Osteoblast (primary cell): ENCODE results near the gene NR3C2. TPM values are rescaled to one million over a fixed set of nuclear protein-coding genes. Genes with fewer than 3 reads are reported as not detected.

ENCODE experiments used
- DNase-seq: peaks from one replicate; pipeline ENCODE4 v3.0.0; 2011; ENCODE audit warnings: low spot score, mixed read lengths; ENCODE audit not compliant: insufficient read length; ENCODE audit errors: missing footprints
- H2AFZ ChIP-seq: 2 replicates; pipeline ENCODE4 v1.6.0; 2011; ENCODE audit warnings: mild to moderate bottlenecking, low read length
- H3K27ac ChIP-seq: 2 replicates; pipeline ENCODE4 v1.5.1; 2011; ENCODE audit warnings: mild to moderate bottlenecking, low read depth, low read length, moderate library complexity
- H3K27me3 ChIP-seq: 2 replicates; pipeline ENCODE4 v1.6.0; 2012; ENCODE audit warnings: mild to moderate bottlenecking, control low read depth, inconsistent platforms, low read length, moderate library complexity; ENCODE audit not compliant: insufficient read depth
- H3K36me3 ChIP-seq: 2 replicates; pipeline ENCODE4 v1.5.1; 2011; ENCODE audit warnings: mild to moderate bottlenecking, low read length, control low read depth, moderate library complexity; ENCODE audit not compliant: insufficient read depth
- H3K4me1 ChIP-seq: 2 replicates; pipeline ENCODE4 v1.5.1; 2011; ENCODE audit warnings: mild to moderate bottlenecking, low read length, control low read depth, moderate library complexity; ENCODE audit not compliant: insufficient read depth
- H3K4me2 ChIP-seq: 2 replicates; pipeline ENCODE4 v1.6.0; 2011; ENCODE audit warnings: mild to moderate bottlenecking, low read length; ENCODE audit not compliant: insufficient read depth
- H3K4me3 ChIP-seq: fragments of 200-600 bp; sonication (generic); 3 replicates; pipeline ENCODE4 v1.5.1; 2012; ENCODE audit warnings: mild to moderate bottlenecking, low read length, inconsistent platforms; ENCODE audit not compliant: insufficient read depth
- H3K79me2 ChIP-seq: 2 replicates; pipeline ENCODE4 v1.6.0; 2012; ENCODE audit warnings: mild to moderate bottlenecking, low read length, control low read depth, inconsistent platforms; ENCODE audit not compliant: insufficient read depth
- H3K9me3 ChIP-seq: 2 replicates; pipeline ENCODE4 v1.5.1; 2011; ENCODE audit warnings: low read depth, low read length, control low read depth
- H4K20me1 ChIP-seq: 2 replicates; pipeline ENCODE4 v1.6.0; 2012; ENCODE audit warnings: mild to moderate bottlenecking, low read length, control low read depth; ENCODE audit not compliant: insufficient read depth
- CTCF ChIP-seq: IDR thresholded peaks from 2 replicates; pipeline ENCODE4 v1.5.1; 2011; ENCODE audit warnings: mild to moderate bottlenecking, low read depth, low read length, moderate library complexity; ENCODE audit errors: extremely low read depth
- total RNA-seq: library from RNA; depleted of rRNA; stranded (reverse); fragments of >200 nt; gene quantifications from 2 replicates; pipeline ENCODE4 v1.2.3, GENCODE V29; 2012

NR3C2 gene
- total RNA-seq, 1 donor = 0.72 TPM

GRCh38 chr4:148445071-148445859 lies 3.1 kb upstream of the NR3C2 start:
- no peaks in the 10 kb centered on the region for H4K20me1 ChIP-seq
- H3K4me3 ChIP-seq = peak overlapping the region; percentile 82
- no peaks in the 10 kb centered on the region for H3K79me2 ChIP-seq
- DNase-seq = peak; percentile 79
- TF ChIP-seq CTCF = no peak
- H3K4me1 ChIP-seq = peaks cover 13% of the 10 kb centered on the region
- H3K27ac ChIP-seq = no peak overlapping the region
- no peaks in the 10 kb centered on the region for H3K36me3 ChIP-seq
- H3K4me2 ChIP-seq = peak overlapping the region; percentile 98
- peaks cover 65% of the 10 kb centered on the region for H3K27me3 ChIP-seq
- no peaks in the 10 kb centered on the region for H3K9me3 ChIP-seq
- H2AFZ ChIP-seq = peak overlapping the region; percentile 59

GRCh38 chr4:148444296-148445070 lies 2.3 kb upstream of the NR3C2 start:
- H3K4me3 ChIP-seq = peak overlapping the region; percentile 82
- no peaks in the 10 kb centered on the region for H4K20me1 ChIP-seq
- peak overlapping the region; percentile 98 for H3K4me2 ChIP-seq
- H3K9me3 ChIP-seq = no peaks in the 10 kb centered on the region
- H3K27ac ChIP-seq = no peak overlapping the region
- no peak overlapping the region for H2AFZ ChIP-seq
- H3K4me1 ChIP-seq = peaks cover 13% of the 10 kb centered on the region
- no peaks in the 10 kb centered on the region for H3K36me3 ChIP-seq
- DNase-seq = peak; percentile 79
- H3K79me2 ChIP-seq = no peaks in the 10 kb centered on the region
- TF ChIP-seq CTCF = no peak
- peaks cover 67% of the 10 kb centered on the region for H3K27me3 ChIP-seq

GRCh38 chr4:148443512-148444295 lies 1.5 kb upstream of the NR3C2 start:
- Histone ChIP-seq H2AFZ (peak overlapping the region; percentile 15), H3K4me2 (peak overlapping the region; percentile 98), H3K4me3 (peak overlapping the region; percentile 82), H3K36me3 (no peaks in the 10 kb centered on the region), H4K20me1 (no peaks in the 10 kb centered on the region), H3K79me2 (no peaks in the 10 kb centered on the region), H3K4me1 (peaks cover 13% of the 10 kb centered on the region), H3K27me3 (peaks cover 67% of the 10 kb centered on the region), H3K27ac (no peak overlapping the region), H3K9me3 (no peaks in the 10 kb centered on the region)
- TF ChIP-seq CTCF = no peak
- DNase-seq = peak; percentile 74
